Measurements from ENCODE around the gene CHTOP.

DNA sequence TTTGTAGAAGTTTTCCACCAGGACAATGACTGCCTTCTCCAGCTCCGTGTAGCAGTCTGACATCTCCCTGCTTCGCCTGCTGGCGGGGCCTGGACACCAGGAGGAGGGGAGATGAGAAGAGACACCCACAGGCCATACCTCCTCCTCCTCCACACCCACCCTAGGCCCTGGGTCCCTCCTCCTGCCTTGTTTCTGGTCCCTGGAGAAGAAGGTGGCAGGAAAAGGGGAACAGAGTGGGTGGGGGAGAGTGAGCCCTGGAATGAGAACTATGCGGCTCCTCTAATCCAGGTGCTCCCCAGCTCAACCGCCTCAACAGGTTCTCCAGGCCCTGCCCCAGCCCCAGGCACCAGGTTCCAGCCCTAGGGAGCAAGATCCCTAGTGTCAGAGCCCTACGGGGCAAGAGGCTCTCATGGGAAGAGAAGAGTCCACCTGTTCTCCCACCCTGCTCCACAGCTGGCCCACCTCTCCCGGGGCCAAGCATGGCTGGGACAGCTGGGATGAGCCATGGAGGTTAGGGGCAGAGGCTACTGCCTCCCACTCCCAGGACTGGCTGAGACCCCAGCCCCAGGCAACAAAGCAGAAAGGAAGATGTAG, 25.7 kb upstream of the CHTOP start:
- TF ChIP-seq, protein P1, sequence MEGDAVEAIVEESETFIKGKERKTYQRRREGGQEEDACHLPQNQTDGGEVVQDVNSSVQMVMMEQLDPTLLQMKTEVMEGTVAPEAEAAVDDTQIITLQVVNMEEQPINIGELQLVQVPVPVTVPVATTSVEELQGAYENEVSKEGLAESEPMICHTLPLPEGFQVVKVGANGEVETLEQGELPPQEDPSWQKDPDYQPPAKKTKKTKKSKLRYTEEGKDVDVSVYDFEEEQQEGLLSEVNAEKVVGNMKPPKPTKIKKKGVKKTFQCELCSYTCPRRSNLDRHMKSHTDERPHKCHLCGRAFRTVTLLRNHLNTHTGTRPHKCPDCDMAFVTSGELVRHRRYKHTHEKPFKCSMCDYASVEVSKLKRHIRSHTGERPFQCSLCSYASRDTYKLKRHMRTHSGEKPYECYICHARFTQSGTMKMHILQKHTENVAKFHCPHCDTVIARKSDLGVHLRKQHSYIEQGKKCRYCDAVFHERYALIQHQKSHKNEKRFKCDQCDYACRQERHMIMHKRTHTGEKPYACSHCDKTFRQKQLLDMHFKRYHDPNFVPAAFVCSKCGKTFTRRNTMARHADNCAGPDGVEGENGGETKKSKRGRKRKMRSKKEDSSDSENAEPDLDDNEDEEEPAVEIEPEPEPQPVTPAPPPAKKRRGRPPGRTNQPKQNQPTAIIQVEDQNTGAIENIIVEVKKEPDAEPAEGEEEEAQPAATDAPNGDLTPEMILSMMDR (IDR thresholded peaks at IDR 0.05; ENCODE audit: low read depth, low read length), result no peak
- TF ChIP-seq EZH2phosphoT487 (IDR thresholded peaks at IDR 0.05; ENCODE audit: low read depth), result no peak
